GM18505 (cell line): ENCODE measurements around the gene ZFPL1.

Experiments
- ATAC-seq: cut with Tn5 transposase; IDR thresholded peaks from one replicate; pipeline ENCODE4 v1.9.1; 2021; ENCODE audit not compliant: unreplicated experiment
- POLR2A ChIP-seq: IDR thresholded peaks from 4 replicates; pipeline ENCODE4 v1.6.1; 2011; ENCODE audit warnings: borderline replicate concordance; ENCODE audit not compliant: insufficient read depth, insufficient read length; ENCODE audit errors: extremely low read depth

ZFPL1 gene

DNA sequence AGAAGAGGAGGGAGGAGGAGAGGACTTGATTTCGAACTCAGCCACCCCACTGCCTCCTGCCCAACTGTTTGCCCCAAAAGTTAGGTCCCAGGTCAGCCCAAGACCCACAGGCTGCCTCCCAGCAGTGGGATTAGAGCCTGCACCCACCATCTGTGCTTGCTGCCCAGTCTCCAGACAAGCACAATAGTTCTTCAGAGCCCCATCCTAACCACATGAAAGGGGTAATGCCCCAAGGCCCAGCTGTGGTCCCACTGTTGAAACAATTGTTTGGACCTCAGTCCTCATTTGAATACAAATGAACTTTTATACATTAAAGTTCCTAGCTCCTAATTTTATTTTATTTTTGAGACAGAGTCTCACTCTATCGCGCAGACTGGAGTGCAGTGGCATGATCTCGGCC is 6.6 kb downstream of the ZFPL1 start:
- TF ChIP-seq POLR2A, result no peak
- no peak for ATAC-seq

DNA sequence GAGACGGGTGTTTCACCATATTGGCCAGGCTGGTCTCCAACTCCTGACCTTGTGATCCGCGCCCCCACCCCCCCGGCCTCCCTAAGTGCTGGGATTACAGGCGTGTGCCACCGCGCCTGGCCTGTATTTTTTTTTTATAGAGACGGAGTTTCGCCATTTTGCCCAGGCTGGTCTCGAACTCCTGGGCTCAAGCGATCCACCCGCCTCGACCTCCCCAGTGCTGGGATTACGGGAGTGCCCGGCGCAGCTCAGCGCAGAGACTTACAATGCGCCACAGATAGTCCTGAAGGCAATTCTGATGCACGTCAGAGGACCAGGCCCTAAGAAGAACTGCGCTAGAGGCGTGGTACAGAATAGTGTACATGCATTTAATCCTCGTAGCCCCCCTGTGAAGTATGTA is 11.4 kb downstream of the ZFPL1 start:
- no peak for TF ChIP-seq POLR2A
- ATAC-seq, result no peak

DNA sequence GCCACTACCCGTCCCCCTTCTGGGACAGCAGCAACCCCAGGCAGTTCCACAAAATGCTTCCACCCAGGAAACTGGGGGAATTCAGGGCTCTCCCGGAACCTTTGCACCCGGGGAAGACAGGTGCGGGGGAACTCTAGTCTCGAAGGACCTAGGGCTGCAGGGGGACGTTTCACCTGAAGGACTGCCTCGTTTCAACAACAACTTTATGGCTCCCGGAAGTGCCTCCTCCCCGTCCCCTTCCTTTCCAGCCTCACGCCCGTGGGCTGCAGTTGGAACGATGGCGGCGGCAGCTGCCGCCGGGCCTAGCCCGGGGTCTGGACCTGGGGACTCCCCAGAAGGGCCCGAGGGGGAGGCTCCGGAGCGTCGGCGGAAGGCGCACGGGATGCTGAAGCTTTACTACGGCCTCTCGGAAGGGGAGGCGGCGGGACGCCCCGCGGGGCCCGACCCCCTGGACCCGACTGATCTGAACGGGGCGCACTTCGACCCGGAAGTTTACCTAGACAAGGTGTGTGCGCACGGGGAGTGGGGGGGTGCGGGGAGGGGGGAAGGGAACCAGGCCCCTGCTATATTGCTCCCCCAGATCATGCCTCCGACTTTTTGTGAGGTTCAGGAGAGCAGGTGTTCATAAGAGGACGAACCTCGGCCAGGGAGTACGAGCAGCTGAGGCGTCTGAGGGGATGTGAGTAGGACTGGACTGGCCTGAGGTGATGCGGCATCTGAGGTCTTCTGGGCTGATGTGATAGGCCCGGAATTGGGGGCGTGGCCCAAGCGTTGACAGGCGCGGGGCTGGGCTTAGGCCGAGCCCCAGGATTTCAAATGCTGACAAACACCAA is 12.2 kb downstream of the ZFPL1 start, which contains the start of gene VPS51:
Gene VPS51, plus strand, starts transcription at position 241 of the 833 bp plus-strand sequence. Its CDS starts 37 bp downstream, at position 278.
- peak; percentile 95 for TF ChIP-seq POLR2A
- ATAC-seq, result peak; percentile 67

- TF ChIP-seq POLR2A, result no peak
- ATAC-seq, result no peak
These were observed 12.9 kb downstream of the ZFPL1 start for GRCh38 chr11:65096926-65097325.

DNA sequence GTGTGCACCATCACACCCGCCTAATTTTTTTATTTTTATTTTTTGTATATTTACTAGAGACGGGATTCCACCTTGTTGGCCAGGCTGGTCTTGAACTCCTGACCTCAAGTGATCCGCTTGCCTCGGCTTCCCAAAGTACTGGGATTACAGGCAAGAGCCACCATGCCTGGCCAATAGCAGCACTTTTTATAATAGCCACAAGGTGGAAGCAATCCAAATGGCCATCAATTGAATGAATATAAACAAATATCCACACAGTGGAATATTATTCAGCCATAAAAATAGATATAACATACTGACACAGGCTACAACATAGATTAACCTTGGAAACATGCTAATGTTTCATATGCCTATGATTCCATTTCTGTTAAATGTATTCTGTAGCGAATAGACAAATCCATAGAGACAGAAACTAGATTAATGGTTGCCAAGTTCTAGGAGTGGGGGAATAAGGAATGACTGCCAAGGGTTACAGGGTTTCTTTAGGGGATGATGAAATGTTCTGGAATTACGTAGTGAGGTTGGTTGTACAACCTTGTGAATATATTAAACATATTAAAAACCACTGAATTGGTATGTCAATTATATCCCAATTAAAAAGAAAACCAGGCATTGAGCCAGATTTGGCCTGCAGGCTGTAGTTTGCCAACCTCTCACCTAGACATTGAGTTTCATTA is 16.8 kb downstream of the ZFPL1 start:
- no peak for ATAC-seq
- TF ChIP-seq POLR2A, result no peak

DNA sequence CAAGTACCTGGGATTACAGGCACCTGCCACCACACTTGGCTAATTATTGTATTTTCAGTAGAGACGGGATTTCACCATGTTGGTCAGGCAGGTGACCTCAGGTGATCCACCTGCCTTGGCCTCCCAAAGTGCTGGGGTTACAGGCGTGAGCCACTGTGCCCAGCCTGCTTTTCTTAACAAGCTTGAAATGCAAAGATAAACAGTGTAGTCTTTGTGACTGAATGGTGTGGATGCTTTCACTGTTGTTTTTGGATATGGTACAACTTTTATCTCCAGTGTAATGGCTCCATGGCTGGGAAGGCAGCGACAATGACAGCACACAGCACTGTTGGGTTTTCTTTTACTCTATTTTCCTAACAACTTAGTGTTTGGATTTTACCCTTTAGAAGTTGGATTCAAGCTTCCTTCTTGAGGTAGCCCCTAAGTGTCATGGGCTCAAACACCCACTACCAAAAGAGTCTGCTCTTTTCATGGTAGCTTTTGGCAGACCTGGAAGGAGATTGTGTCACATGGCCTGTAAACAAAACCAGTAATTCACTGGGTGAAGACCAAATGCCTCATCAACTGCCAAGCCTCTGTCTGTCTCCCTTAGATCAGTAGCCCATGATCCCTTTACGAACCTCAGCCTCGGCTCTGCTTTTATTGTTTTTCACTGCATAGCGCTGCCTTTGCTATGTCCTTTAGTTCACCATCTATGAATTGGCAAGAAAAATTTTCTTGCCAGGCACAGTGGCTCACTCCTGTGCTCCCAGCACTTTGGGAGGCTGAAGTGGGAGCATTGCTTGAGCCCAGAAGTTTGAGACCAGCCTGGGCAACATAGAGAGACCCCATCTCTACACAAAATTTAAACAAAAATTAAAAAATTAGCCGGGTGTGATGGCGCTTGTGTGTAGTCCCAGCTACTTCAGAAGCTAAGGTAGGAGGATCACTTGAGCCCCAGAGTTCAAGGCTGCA is 18.4 kb downstream of the ZFPL1 start:
- no peak for ATAC-seq
- TF ChIP-seq POLR2A, result no peak

DNA sequence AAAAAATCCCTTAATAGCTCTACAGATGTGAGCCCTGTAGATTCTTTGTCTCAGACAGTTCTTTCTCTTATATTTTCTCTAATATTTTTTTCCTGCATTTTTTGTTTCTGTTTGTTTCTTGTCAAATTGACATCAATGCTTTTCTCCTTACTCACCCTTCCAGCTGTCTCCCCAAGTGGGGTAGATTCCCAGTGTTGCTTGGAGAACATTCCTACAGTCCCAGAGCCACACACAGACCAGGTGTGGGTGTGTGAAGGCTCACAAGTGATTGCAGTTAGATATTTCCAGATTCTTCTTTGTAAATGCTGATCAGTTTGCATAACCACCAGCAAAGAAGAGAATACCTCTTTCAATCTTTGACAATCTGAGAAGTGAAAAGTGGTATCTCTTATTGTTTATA is 19.5 kb downstream of the ZFPL1 start:
- TF ChIP-seq POLR2A, result no peak
- no peak for ATAC-seq

DNA sequence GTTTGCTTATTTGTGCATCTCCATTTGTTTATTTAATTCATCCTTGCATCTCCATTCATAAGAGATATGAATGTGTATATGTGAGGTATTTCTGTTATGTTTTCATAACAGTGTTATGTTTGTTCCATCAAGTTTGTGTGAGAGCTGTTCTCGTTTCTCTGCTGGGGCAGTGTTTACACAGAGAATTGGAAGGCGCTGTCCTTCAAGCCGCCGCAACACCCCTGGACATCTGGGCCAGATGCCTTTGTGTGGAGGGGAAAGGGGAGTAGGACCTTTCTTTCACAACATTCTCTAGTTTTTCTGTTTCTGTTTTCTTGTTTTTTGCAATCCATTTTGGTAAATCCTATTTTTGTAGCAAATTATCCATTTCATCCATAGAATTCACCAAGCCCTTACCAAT is 20.6 kb downstream of the ZFPL1 start:
- no peak for TF ChIP-seq POLR2A
- ATAC-seq, result no peak

DNA sequence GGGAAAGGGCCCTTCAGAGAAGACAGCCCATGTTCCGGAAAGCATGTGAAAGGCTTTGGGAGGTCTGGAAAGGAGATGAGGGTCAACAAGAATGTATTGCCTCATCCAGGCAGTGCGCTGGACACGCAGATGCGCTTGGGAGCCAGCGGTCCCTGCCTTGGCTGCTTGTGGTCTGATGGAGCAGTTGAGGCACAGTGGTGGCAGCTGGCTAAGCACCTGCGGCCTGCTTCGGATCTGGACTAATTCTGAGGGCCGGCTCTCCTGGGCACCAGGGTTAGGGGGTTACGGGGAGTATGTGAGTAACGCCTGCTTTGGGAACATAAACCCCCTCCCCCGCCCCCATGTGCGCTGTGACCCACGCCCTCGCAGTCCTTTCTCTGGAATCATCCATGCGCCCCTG is 23.1 kb downstream of the ZFPL1 start:
- no peak for ATAC-seq

DNA sequence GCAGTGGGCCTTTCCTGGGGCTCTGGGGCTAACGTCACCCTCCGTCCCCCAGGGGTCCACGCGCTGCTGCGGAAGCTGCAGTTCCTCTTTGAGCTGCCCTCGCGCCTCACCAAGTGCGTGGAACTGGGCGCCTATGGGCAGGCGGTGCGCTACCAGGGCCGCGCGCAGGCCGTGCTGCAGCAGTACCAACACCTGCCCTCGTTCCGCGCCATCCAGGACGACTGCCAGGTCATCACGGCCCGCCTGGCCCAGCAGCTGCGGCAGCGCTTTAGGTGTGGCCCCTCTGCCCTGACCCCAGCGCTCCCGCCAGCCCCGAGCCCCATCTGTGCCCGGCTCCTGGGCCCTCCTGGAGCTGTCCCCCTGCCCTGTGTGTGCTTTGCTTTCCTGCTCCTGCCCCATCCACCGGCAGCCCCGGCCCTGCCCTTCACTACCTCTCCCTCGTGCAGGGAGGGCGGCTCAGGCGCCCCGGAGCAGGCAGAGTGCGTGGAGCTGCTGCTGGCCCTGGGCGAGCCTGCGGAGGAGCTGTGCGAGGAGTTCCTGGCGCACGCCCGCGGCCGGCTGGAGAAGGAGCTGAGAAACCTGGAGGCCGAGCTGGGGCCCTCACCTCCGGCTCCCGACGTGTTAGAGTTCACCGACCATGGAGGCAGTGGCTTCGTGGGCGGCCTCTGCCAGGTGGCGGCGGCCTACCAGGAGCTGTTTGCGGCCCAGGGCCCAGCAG is 23.9 kb downstream of the ZFPL1 start:
- ATAC-seq, result no peak
- TF ChIP-seq POLR2A, result no peak

More for the DNA sequence above, 23.1 kb downstream of the ZFPL1 start:
- no peak for TF ChIP-seq POLR2A

DNA sequence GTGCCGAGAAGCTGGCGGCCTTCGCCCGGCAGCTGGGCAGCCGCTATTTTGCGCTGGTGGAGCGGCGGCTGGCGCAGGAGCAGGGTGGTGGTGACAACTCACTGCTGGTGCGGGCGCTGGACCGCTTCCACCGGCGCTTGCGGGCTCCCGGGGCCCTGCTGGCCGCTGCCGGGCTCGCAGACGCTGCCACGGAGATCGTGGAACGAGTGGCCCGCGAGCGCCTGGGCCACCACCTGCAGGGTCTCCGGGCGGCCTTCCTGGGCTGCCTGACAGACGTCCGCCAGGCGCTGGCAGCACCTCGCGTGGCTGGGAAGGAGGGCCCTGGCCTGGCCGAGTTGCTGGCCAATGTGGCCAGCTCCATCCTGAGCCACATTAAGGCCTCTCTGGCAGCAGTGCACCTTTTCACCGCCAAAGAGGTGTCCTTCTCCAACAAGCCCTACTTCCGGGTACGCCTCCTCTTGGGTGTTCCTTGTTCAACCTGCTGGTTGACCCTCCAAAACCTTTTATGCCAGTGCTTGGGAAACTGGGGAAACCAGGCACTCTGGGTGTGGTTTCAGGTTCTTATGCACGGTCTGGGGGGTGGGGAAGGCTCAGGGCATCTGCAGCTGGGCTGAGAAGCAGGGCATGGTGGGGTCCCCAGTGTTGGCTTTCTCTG is 24.6 kb downstream of the ZFPL1 start:
- no peak for ATAC-seq
- no peak for TF ChIP-seq POLR2A
